Esophagus squamous epithelium (tissue), 4 donors: Measurements from ENCODE around the gene NCS1.

Experiments used
- POLR2A ChIP-seq, 4 donors: fragments of 450-650 bp; IDR thresholded peaks; one replicate each; pipeline ENCODE4 v1.6.1; 2017; ENCODE audit warnings: antibody characterized with exemption in 4 of 4, mild to moderate bottlenecking in 4 of 4, moderate library complexity in 3 of 4
- TF ChIP-seq, protein P1 (sequence below), 6 experiments: fragments of 450-650 bp in 4 of 6; fragments of 200-600 bp in 2 of 6; sonication (generic) in 2 of 6; IDR thresholded peaks; one replicate each; pipeline ENCODE4 v1.5.1; 2016 to 2019; ENCODE audit warnings: antibody characterized with exemption in 6 of 6, mild to moderate bottlenecking in 4 of 6, moderate library complexity in 4 of 6

DNA sequence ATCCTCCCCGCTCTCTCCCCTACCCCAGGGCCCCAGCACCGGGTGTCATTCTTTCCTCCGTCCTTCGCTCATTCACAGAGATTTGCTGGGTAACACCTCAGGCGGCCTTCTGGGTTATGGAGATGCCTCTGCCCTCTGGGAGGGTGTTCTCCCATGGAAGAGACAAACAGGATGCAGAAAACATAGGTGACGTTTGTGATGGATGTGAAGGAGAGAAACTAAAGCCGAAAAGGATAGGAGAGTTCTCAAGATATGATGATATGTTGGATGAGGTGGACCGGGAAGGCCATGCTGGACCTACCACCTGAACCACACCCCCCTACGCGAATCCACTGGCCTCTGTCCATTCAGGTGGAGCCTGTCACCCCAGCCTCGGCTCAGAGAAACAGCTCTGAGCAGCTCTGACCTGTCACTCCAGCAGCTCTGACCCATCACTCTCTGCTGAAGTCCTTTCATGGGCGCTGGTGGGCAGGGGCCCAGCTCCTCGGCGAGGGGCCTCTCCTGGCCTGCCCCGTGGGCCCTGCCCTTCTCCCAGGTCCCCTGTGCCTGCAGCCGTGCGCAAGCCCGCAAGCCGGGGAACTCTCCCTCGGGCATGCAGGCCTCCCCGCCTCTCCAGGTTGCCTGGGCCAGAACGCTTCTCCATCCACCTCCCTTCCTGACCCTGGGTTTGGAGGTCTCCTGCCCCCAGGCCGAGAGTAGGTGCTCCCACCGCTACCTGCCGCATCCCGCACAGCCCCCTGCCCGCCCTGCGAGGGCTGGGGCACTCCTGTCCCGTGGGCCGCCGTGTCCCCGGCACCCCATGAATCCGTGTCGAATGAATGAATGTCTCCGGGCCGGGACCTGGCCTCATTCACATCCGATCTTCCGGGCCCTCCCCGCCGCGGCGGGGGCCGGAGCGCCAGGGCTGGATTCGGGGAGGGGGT, 717 bp upstream of the NCS1 start:
- TF ChIP-seq, protein P1, sequence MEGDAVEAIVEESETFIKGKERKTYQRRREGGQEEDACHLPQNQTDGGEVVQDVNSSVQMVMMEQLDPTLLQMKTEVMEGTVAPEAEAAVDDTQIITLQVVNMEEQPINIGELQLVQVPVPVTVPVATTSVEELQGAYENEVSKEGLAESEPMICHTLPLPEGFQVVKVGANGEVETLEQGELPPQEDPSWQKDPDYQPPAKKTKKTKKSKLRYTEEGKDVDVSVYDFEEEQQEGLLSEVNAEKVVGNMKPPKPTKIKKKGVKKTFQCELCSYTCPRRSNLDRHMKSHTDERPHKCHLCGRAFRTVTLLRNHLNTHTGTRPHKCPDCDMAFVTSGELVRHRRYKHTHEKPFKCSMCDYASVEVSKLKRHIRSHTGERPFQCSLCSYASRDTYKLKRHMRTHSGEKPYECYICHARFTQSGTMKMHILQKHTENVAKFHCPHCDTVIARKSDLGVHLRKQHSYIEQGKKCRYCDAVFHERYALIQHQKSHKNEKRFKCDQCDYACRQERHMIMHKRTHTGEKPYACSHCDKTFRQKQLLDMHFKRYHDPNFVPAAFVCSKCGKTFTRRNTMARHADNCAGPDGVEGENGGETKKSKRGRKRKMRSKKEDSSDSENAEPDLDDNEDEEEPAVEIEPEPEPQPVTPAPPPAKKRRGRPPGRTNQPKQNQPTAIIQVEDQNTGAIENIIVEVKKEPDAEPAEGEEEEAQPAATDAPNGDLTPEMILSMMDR (IDR thresholded peaks at IDR 0.05), result no peak
- TF ChIP-seq POLR2A (IDR thresholded peaks at IDR 0.05), result no peak
